Activated CD8-positive, alpha-beta memory T cell treated with anti-CD3 and anti-CD28 coated beads, Interleukin-2, amount 10 ng/mL, durations not matched to agents 7 days and 5 days (primary cell): ENCODE results near the gene C3orf20. TPM values are rescaled to one million over a fixed set of nuclear protein-coding genes. Genes with fewer than 3 reads are reported as not detected.

Source experiments
- ATAC-seq: fragments of 150-1000 bp; cut with Tn5 transposase; one replicate; pipeline ENCODE4 v1.10.0; 2021; ENCODE audit warnings: moderate library complexity
- CTCF ChIA-PET: fragments of 350-600 bp; sonication (Branson Sonifier 250); formaldehyde crosslinking; loops from one replicate; lab custom pipeline; 2021; ENCODE audit warnings: antibody characterized with exemption; lab: Charles Lee
- DNase-seq: peaks from one replicate; pipeline ENCODE4 v3.0.0-alpha.2; 2020
- H3K27ac Mint-ChIP-seq: one replicate; pipeline ENCODE4 v1.8.0; 2021; ENCODE audit warnings: mild to moderate bottlenecking, mixed read lengths
- H3K27me3 Mint-ChIP-seq: one replicate; pipeline ENCODE4 v1.8.0; 2021; ENCODE audit warnings: mixed read lengths
- H3K36me3 Mint-ChIP-seq: one replicate; pipeline ENCODE4 v1.8.0; 2021; ENCODE audit warnings: mild to moderate bottlenecking, mixed read lengths
- H3K4me1 Mint-ChIP-seq: one replicate; pipeline ENCODE4 v1.8.0; 2021; ENCODE audit warnings: mixed read lengths
- H3K4me3 Mint-ChIP-seq: one replicate; pipeline ENCODE4 v1.8.0; 2021; ENCODE audit warnings: mild to moderate bottlenecking, moderate library complexity, mixed read lengths
- H3K9me3 Mint-ChIP-seq: one replicate; pipeline ENCODE4 v1.8.0; 2022; ENCODE audit warnings: low read depth, mixed read lengths
- total RNA-seq, 2 experiments: library from RNA; stranded (reverse); gene quantifications; one replicate each; pipeline ENCODE4 v1.2.3, GENCODE V29; 2021

The C3orf20 gene
- total RNA-seq, 2 experiments from 2014 or later, result 0.16 TPM; not detected in 1

DNA sequence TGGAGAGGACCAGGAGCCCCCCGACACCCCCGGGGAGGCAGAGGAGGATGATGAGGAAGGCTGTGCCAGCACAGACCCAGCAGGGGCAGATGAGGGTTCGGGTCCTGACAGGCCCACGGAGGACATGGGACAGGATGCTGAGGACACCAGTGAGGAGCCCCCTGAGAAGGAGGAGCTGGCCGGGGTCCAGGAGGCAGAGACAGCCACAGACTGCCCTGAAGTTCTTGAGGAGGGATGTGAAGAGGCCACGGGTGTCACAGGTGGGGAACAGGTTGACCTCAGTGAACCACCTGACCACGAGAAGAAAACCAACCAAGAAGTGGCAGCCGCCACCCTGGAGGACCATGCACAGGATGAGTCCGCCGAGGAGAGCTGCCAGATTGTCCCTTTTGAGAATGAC lies 144.7 kb downstream of the C3orf20 start:
- no peak overlapping the region for H3K27ac Mint-ChIP-seq
- no peak for DNase-seq
- no peaks in the 10 kb centered on the region for H3K36me3 Mint-ChIP-seq
- CTCF ChIA-PET, result no interaction called here
- no peak for ATAC-seq
- H3K4me1 Mint-ChIP-seq, result no peaks in the 10 kb centered on the region
- H3K9me3 Mint-ChIP-seq, result no peaks in the 10 kb centered on the region
- H3K27me3 Mint-ChIP-seq, result peaks cover 33% of the 10 kb centered on the region
- H3K4me3 Mint-ChIP-seq, result no peak overlapping the region

DNA sequence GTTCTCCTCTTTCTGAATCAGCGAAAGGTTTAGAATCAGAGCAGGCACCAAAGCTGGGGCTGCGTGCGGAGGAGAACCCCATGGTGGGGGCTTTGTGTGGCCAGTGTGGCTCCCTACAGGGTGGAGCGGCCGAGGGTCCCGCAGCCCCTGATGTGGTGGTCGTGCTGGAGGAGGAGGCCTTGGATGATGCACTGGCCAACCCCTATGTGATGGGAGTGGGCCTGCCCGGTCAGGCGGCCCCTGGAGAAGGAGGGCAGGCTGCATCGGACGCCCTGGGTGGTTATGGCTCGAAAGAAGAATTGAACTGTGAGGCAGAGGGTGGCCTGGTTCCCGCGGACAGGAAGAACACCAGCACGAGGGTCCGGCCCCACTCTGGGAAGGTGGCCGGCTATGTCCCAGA lies 145.2 kb downstream of the C3orf20 start:
- no peak overlapping the region for H3K27ac Mint-ChIP-seq
- H3K4me1 Mint-ChIP-seq, result no peaks in the 10 kb centered on the region
- CTCF ChIA-PET, result no interaction called here
- H3K36me3 Mint-ChIP-seq, result no peaks in the 10 kb centered on the region
- no peak for ATAC-seq
- DNase-seq, result no peak
- no peaks in the 10 kb centered on the region for H3K9me3 Mint-ChIP-seq
- peaks cover 31% of the 10 kb centered on the region for H3K27me3 Mint-ChIP-seq
- H3K4me3 Mint-ChIP-seq, result no peak overlapping the region

DNA sequence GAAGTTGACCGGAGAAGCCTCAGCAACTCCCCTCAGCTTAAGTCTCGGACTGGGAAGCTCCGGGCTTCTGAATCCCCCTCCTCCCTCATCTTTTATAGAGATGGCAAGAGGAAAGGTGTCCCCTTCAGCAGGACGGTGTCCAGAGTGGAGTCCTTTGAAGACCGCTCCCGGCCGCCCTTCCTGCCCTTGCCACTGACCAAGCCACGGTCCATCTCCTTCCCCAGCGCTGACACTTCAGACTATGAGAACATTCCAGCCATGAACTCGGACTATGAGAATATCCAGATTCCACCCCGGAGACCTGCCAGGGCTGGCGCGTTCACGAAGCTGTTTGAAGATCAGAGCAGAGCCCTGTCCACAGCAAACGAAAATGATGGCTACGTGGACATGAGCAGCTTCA lies 146.2 kb downstream of the C3orf20 start:
- Mint-ChIP-seq H3K4me1 (no peaks in the 10 kb centered on the region), H3K27me3 (peaks cover 31% of the 10 kb centered on the region), H3K36me3 (no peaks in the 10 kb centered on the region), H3K27ac (no peak overlapping the region), H3K9me3 (no peaks in the 10 kb centered on the region), H3K4me3 (no peak overlapping the region)
- no peak for ATAC-seq
- CTCF ChIA-PET, result no interaction called here
- DNase-seq, result no peak

DNA sequence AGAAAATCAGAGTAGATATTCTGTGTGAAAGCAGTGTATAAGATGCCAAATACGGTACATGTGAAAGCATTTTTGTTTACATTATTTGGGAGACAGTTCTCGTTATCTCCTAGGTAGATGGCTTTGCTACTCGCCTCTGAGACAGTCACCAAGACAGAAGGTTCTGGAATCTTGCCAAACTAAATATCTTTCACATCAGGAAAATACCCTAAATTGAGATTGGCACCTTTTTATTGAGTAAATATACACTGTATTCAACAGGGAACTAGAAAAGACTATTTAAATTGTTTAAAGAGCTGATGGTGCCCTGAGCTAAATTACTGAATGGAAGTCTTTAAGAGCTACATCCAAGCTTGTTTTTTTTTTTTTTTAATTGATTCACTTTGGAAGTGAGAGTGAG lies 147.2 kb downstream of the C3orf20 start:
- Mint-ChIP-seq H3K4me1 (no peaks in the 10 kb centered on the region), H3K4me3 (no peak overlapping the region), H3K27me3 (peaks cover 28% of the 10 kb centered on the region), H3K9me3 (no peaks in the 10 kb centered on the region), H3K36me3 (no peaks in the 10 kb centered on the region), H3K27ac (no peak overlapping the region)
- DNase-seq (no peak), ATAC-seq (no peak)
- CTCF ChIA-PET, result interaction anchor here (2.0 kb wide), 1 partner anchor 99 kb away, joined by 8 read pairs; no protein-coding TSS in a partner anchor

Other genes starting within 250 kb of the C3orf20 start
- not detected for gene GRIP2, start 134.8 kb upstream of the C3orf20 start, total RNA-seq
- 10 to 100 TPM; 18.7 to 21.2 TPM for gene CCDC174, start 23.4 kb upstream of the C3orf20 start, total RNA-seq
- gene FGD5, start 143.8 kb downstream of the C3orf20 start, total RNA-seq, result not detected